H9 (cell line): ENCODE data around the gene VWA3A. TPM values are rescaled to one million over a fixed set of nuclear protein-coding genes. Genes with fewer than 3 reads are reported as not detected.

Experiments
- DNase-seq: peaks from one replicate; pipeline ENCODE4 v3.0.0-alpha.2; 2017
- H2AFZ ChIP-seq: one replicate; pipeline ENCODE4 v1.6.1; 2013; ENCODE audit warnings: mild to moderate bottlenecking, low read length, control low read depth, moderate library complexity
- H2AK5ac ChIP-seq: 2 replicates; pipeline ENCODE4 v1.6.1; 2013; ENCODE audit warnings: low read length, control low read depth, mixed read lengths; ENCODE audit not compliant: insufficient read length
- H2BK120ac ChIP-seq: one replicate; pipeline ENCODE4 v1.6.1; 2013; ENCODE audit warnings: low read depth, mild to moderate bottlenecking, low read length, control low read depth, inconsistent platforms; ENCODE audit not compliant: poor library complexity, severe bottlenecking
- H2BK12ac ChIP-seq: 2 replicates; pipeline ENCODE4 v1.6.1; 2013; ENCODE audit warnings: low read length, control low read depth, mixed read lengths, low read depth; ENCODE audit not compliant: insufficient read length
- H2BK15ac ChIP-seq: 2 replicates; pipeline ENCODE4 v1.6.1; 2013; ENCODE audit warnings: low read depth, low read length, control low read depth
- H2BK20ac ChIP-seq: one replicate; pipeline ENCODE4 v1.6.1; 2013; ENCODE audit warnings: low read depth, mild to moderate bottlenecking, low read length, control low read depth, inconsistent platforms; ENCODE audit not compliant: poor library complexity, severe bottlenecking
- H2BK5ac ChIP-seq: 2 replicates; pipeline ENCODE4 v1.6.1; 2013; ENCODE audit warnings: low read length, control low read depth, mixed read lengths; ENCODE audit not compliant: insufficient read length
- H3K14ac ChIP-seq: 2 replicates; pipeline ENCODE4 v1.6.1; 2013; ENCODE audit warnings: low read length, control low read depth; ENCODE audit not compliant: insufficient read depth
- H3K18ac ChIP-seq: 2 replicates; pipeline ENCODE4 v1.6.1; 2013; ENCODE audit warnings: low read depth, mild to moderate bottlenecking, mixed read lengths, low read length, control low read depth; ENCODE audit not compliant: insufficient read length
- H3K23ac ChIP-seq: 2 replicates; pipeline ENCODE4 v1.6.1; 2013; ENCODE audit warnings: low read length, control low read depth, mixed read lengths, low read depth; ENCODE audit not compliant: insufficient read length
- H3K23me2 ChIP-seq: 2 replicates; pipeline ENCODE4 v1.6.1; 2013; ENCODE audit warnings: low read depth, mild to moderate bottlenecking, mixed read lengths, low read length, control low read depth; ENCODE audit not compliant: insufficient read length, poor library complexity, severe bottlenecking
- H3K27ac ChIP-seq: 2 replicates; pipeline ENCODE4 v1.5.1; 2013; ENCODE audit warnings: low read length, control low read depth, mixed read lengths, low read depth; ENCODE audit not compliant: insufficient read length
- H3K27me3 ChIP-seq: 2 replicates; pipeline ENCODE4 v1.6.1; 2013; ENCODE audit warnings: low read length, control low read depth, inconsistent platforms; ENCODE audit not compliant: insufficient read depth
- H3K4ac ChIP-seq: 2 replicates; pipeline ENCODE4 v1.6.1; 2013; ENCODE audit warnings: low read depth, mild to moderate bottlenecking, control low read depth, inconsistent platforms, low read length, moderate library complexity
- H3K4me1 ChIP-seq: 2 replicates; pipeline ENCODE4 v1.6.1; 2013; ENCODE audit warnings: low read length, control low read depth, inconsistent platforms; ENCODE audit not compliant: insufficient read depth
- H3K4me2 ChIP-seq: 2 replicates; pipeline ENCODE4 v1.6.1; 2013; ENCODE audit warnings: low read length, control low read depth, mixed read lengths; ENCODE audit not compliant: insufficient read length, insufficient read depth
- H3K56ac ChIP-seq: 2 replicates; pipeline ENCODE4 v1.6.1; 2013; ENCODE audit warnings: low read depth, mild to moderate bottlenecking, mixed read lengths, low read length, control low read depth; ENCODE audit not compliant: insufficient read length
- H3K79me1 ChIP-seq: 2 replicates; pipeline ENCODE4 v1.6.1; 2013; ENCODE audit warnings: low read depth, mild to moderate bottlenecking, moderate library complexity, low read length, control low read depth, inconsistent platforms; ENCODE audit not compliant: insufficient read depth, poor library complexity, severe bottlenecking
- H3K79me2 ChIP-seq: 2 replicates; pipeline ENCODE4 v1.6.1; 2013; ENCODE audit warnings: low read length, control low read depth, inconsistent platforms; ENCODE audit not compliant: insufficient read depth
- H3K9ac ChIP-seq: 2 replicates; pipeline ENCODE4 v1.6.1; 2013; ENCODE audit warnings: low read length, control low read depth, mixed read lengths; ENCODE audit not compliant: insufficient read length; ENCODE audit errors: extremely low read depth
- H3K9me3 ChIP-seq: one replicate; pipeline ENCODE4 v1.6.1; 2013; ENCODE audit warnings: low read depth, low read length, inconsistent platforms; ENCODE audit not compliant: control insufficient read depth
- H3T11ph ChIP-seq: one replicate; pipeline ENCODE4 v1.6.1; 2013; ENCODE audit warnings: mild to moderate bottlenecking, low read length, control low read depth, inconsistent platforms
- H4K20me1 ChIP-seq: one replicate; pipeline ENCODE4 v1.6.1; 2013; ENCODE audit not compliant: control insufficient read depth, insufficient read length, insufficient read depth
- H4K5ac ChIP-seq: 2 replicates; pipeline ENCODE4 v1.6.1; 2013; ENCODE audit warnings: low read depth, mild to moderate bottlenecking, mixed read lengths, low read length, control low read depth; ENCODE audit not compliant: insufficient read length
- H4K8ac ChIP-seq: replicated peaks from 2 replicates; pipeline ENCODE4 v1.6.1; 2013; ENCODE audit warnings: low read length, control low read depth, mixed read lengths, low read depth; ENCODE audit not compliant: insufficient read length
- H4K91ac ChIP-seq: 2 replicates; pipeline ENCODE4 v1.6.1; 2013; ENCODE audit warnings: low read depth, mild to moderate bottlenecking, moderate library complexity, mixed read lengths, low read length, control low read depth; ENCODE audit not compliant: insufficient read length
- H3K27ac Mint-ChIP-seq, 3 experiments: 2 replicates in 2 of 3; 3 replicates in 1 of 3; pipeline ENCODE4 v1.8.0; 2020 to 2021; ENCODE audit warnings: mixed read lengths in 3 of 3, mild to moderate bottlenecking in 1 of 3, moderate library complexity in 1 of 3
- H3K27me3 Mint-ChIP-seq: 2 replicates; pipeline ENCODE4 v1.8.0; 2021; ENCODE audit warnings: low read depth, mild to moderate bottlenecking, moderate library complexity, mixed read lengths
- H3K36me3 Mint-ChIP-seq, 3 experiments: 2 replicates in 2 of 3; 3 replicates in 1 of 3; pipeline ENCODE4 v1.8.0; 2020 to 2021; ENCODE audit warnings: low read depth in 3 of 3, mixed read lengths in 3 of 3; ENCODE audit not compliant: insufficient read depth in 1 of 3
- H3K4me1 Mint-ChIP-seq, 2 experiments: 2 replicates each; pipeline ENCODE4 v1.8.0; 2020; ENCODE audit warnings: mixed read lengths in 2 of 2
- H3K4me3 Mint-ChIP-seq, 2 experiments: 2 replicates in 1 of 2; 3 replicates in 1 of 2; pipeline ENCODE4 v1.8.0; 2020 to 2021; ENCODE audit warnings: mild to moderate bottlenecking in 2 of 2, mixed read lengths in 2 of 2, moderate library complexity in 1 of 2
- H3K9me3 Mint-ChIP-seq, 2 experiments: 2 replicates in 1 of 2; 3 replicates in 1 of 2; pipeline ENCODE4 v1.8.0; 2020; ENCODE audit warnings: mild to moderate bottlenecking in 2 of 2, mixed read lengths in 2 of 2, moderate library complexity in 1 of 2
- WGBS: extraction: QIAGEN DNeasy Blood & Tissue Kit; methylation state at CpG from one replicate; pipeline ENCODE4 v1.1.7; 2013; ENCODE audit warnings: missing lambda C conversion rate, low lambda C conversion rate, mixed read lengths; ENCODE audit not compliant: insufficient read length; ENCODE audit errors: extremely low coverage; 5-methylcytosine and 5-hydroxymethylcytosine counted together
- total RNA-seq: library from RNA; stranded (reverse); gene quantifications from 2 replicates; pipeline ENCODE4 v1.2.1, GENCODE V29; 2021
- TF ChIP-seq, protein P1 (sequence below): fragments of 200-600 bp; sonication (generic); conservative IDR thresholded peaks from 3 replicates; pipeline ENCODE4 v1.8.0; 2021; ENCODE audit warnings: antibody characterized with exemption, mild to moderate bottlenecking

VWA3A gene
- total RNA-seq, 1 experiment from 2014 or later = not detected

- no peaks in the 10 kb centered on the region for H3K79me2 ChIP-seq
- H4K20me1 ChIP-seq = no peaks in the 10 kb centered on the region
- no peak overlapping the region for H2BK5ac ChIP-seq
- no peak overlapping the region for H4K5ac ChIP-seq
- H3K9me3 ChIP-seq = no peaks in the 10 kb centered on the region
- no peak overlapping the region for H2AK5ac ChIP-seq
- no peak overlapping the region for H3K4me2 ChIP-seq
- no CpG with 5 or more reads among the region's 9 CpGs for WGBS
- peaks cover 7% of the 10 kb centered on the region for H3K23me2 ChIP-seq
- no peak overlapping the region for H3T11ph ChIP-seq
- Mint-ChIP-seq H3K4me1 (peaks cover 22 to 23% of the 10 kb centered on the region in 2 experiments), H3K36me3 (peaks cover 0 to 2% (median 0%) of the 10 kb centered on the region in 3 experiments; a peak in 1 of 7 replicates), H3K9me3 (peaks cover 3 to 4% of the 10 kb centered on the region in 2 experiments; a peak in 3 of 5 replicates), H3K4me3 (peak overlapping the region in 1 of 2 experiments; percentile 90; a peak in 3 of 5 replicates), H3K27me3 (peaks cover 2% of the 10 kb centered on the region; the same call in 1 of the 2 replicates), H3K27ac (peak overlapping the region in 1 of 3 experiments; percentile 9; a peak in 1 of 7 replicates)
- no peak overlapping the region for H3K14ac ChIP-seq
- H3K23ac ChIP-seq = no peak overlapping the region
- H2BK20ac ChIP-seq = no peak overlapping the region
- H4K8ac ChIP-seq = no peak overlapping the region
- no peak overlapping the region for H2AFZ ChIP-seq
- no peak overlapping the region for H3K27ac ChIP-seq
- H3K56ac ChIP-seq = no peak overlapping the region
- no peak overlapping the region for H2BK15ac ChIP-seq
- no peaks in the 10 kb centered on the region; the same call in 1 of the 2 replicates for H3K4me1 ChIP-seq
- no peak overlapping the region for H3K18ac ChIP-seq
- H3K9ac ChIP-seq = no peak overlapping the region
- no peak overlapping the region for H3K4ac ChIP-seq
- no peak overlapping the region for H4K91ac ChIP-seq
- DNase-seq = no peak
- no peaks in the 10 kb centered on the region for H3K79me1 ChIP-seq
- H2BK120ac ChIP-seq = no peak overlapping the region
- TF ChIP-seq, protein P1, sequence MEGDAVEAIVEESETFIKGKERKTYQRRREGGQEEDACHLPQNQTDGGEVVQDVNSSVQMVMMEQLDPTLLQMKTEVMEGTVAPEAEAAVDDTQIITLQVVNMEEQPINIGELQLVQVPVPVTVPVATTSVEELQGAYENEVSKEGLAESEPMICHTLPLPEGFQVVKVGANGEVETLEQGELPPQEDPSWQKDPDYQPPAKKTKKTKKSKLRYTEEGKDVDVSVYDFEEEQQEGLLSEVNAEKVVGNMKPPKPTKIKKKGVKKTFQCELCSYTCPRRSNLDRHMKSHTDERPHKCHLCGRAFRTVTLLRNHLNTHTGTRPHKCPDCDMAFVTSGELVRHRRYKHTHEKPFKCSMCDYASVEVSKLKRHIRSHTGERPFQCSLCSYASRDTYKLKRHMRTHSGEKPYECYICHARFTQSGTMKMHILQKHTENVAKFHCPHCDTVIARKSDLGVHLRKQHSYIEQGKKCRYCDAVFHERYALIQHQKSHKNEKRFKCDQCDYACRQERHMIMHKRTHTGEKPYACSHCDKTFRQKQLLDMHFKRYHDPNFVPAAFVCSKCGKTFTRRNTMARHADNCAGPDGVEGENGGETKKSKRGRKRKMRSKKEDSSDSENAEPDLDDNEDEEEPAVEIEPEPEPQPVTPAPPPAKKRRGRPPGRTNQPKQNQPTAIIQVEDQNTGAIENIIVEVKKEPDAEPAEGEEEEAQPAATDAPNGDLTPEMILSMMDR = no peak
- H3K27me3 ChIP-seq = no peaks in the 10 kb centered on the region
- no peak overlapping the region for H2BK12ac ChIP-seq
Measured at GRCh38 chr16:22194707-22195444, 102.5 kb downstream of the VWA3A start.
